SIG-M5 treated with dmso at 0.1 percent for 504 hours (cell line): ENCODE data around the gene RPS14.

Experiments
- DNase-seq: peaks from one replicate; lab custom pipeline; 2025; ENCODE audit not compliant: unreplicated experiment; lab: John Stamatoyannopoulos, UW

RPS14 gene

GRCh38 chr5:150449517-150450339, at the start of gene RPS14:
RPS14 (minus strand) TSS chr5:150449739; CDS start chr5:150447733, 2,006 bp downstream.
- peak; percentile 95 for DNase-seq

- DNase-seq: no peak
Observed at GRCh38 chr5:150498971-150499370, 49.4 kb upstream of the RPS14 start.

GRCh38 chr5:150498501-150498900, 49.0 kb upstream of the RPS14 start:
- no peak for DNase-seq

DNA sequence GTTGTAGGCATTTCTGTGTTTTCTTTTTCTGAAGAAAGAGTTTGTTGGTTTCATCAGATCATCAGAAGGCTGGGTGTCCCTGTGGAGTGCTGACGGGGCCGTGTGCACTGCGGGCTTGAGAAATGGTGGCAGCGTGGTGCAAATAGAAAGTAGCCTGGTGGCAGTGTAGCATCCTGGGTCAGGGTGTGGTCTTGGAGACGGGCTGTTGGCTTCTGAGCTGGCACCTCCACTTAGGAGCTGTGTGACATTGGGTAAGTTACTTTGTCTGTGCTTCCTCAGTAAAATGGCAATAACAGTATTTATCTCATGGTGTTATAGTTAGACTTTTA, 48.4 kb upstream of the RPS14 start:
- DNase-seq: no peak

GRCh38 chr5:150497274-150497988, 47.9 kb upstream of the RPS14 start:
- no peak for DNase-seq

- DNase-seq: no peak
Observed at GRCh38 chr5:150496534-150496933, 47.0 kb upstream of the RPS14 start.

DNA sequence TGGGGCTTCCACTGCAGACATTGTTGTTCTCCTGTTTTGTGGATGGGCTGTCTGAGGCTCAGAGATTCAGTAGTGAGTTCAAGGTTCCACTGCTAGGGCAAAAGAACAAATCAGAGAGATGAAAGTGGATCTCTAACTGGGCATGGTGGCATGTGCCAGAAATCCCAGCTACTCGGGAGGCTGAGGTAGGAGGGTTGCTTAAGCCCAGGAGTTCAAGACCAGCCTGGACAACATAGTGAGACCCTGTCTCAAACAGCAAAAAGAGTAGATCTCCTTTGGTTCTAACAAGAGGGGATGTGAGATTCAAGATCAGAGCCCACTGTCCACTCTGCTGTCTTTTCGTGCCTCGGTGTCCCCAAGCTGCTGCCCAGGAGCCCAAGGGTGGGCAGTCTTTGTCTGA, 46.6 kb upstream of the RPS14 start:
- no peak for DNase-seq

- no peak for DNase-seq
Observed at GRCh38 chr5:150492621-150493020, 43.1 kb upstream of the RPS14 start.

DNA sequence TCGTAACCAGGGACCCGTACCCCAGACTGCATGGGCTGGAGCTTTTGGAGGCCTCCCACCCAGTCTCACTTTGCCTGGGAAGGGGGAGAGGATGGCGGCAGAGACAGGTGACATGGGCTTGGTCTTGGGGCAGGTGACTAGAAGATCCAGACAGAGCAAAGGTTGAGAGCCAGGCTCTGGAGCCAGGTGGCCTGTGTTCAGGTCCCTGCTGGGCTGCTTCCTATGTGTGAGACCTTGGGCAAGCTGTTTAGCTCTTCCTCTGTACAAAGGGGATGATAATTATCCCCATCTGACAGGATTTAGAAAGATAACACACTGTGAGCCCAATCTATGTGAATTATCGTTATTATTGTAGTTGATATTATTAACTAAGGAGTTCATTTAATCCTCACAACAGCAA, 42.3 kb upstream of the RPS14 start:
- no peak for DNase-seq

DNA sequence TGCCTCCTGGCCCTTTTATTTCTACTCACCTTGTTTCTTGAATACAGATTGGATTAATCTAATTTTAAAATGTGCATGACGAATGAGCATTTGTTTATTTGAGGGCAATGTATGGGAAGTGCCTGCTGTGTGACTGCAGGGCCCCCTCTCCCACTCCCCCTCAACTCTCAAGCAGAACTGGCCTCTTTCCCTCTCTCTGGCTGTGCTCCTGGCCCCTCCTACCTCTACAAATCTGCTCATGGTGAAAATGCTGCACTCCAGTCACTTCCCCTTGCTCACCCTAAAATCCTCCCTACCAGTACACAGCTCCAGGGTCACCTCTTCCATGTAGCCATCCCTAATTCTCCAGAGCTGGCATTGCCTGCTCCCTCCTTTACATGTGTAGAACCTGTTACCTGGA, 41.2 kb upstream of the RPS14 start:
- no peak for DNase-seq

DNA sequence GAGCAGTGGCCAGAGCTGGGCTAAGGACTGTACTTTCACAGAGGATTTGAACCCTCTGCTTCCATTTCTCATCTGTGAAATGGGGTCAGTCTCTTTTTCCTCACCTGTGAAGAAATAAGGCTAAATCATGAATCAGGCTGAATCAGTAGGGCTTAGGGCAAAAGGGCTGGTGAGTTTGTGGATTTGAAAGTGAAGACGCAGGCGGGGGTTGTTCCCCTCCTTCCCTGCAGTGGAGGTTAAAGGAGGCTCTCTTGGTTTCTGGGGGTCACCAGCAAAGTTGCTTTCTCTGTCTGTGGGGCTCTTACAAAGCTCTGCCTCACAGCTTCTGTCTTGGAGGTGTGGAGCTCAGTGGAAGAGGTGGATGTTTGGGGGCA, 40.7 kb upstream of the RPS14 start:
- DNase-seq: no peak

DNA sequence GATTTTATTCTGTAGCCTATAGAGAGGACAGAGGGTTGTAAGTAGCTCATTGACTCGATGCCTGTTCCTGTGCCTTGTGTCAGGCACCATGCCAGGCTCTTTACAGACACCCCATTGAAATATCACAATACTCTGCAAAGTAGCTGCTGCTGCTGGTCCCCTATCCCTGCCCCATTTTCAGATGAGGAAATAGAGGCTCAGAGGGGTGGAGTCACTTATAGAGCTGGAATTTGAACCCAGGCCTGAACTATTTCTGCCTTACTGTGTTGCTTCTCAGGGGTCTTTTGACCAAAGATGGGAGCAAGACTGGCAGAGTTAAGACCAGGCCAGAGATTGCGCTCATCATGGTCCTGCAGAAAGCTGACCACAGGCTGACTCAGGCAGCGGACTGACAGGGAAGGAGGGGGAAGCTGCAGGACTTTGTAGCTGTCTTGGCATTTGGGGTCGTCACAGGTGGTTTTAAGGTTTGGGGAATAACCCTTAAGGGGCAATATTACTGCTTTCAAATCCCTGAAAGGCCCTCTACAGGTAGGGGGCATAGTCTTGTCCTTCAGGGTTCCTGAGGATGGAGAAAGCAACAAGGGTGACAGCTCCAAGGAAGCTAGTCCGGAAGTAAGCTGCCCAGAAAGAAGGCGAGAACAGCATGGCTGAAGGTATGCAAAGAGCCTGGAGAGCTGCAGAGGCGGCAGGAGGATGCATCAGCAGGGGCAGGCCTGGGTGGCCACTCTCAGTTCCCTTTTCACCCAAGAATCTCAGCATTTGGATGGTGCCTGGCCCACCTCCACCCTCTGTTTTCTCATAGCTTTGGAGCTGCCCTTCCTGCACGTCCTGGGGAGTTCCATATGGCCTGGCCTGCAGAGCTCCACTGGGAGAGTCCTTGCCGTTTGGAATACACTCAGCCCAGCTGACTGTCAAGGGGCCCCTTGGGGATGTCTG, 40.1 kb upstream of the RPS14 start:
- peak; percentile 70 for DNase-seq

DNA sequence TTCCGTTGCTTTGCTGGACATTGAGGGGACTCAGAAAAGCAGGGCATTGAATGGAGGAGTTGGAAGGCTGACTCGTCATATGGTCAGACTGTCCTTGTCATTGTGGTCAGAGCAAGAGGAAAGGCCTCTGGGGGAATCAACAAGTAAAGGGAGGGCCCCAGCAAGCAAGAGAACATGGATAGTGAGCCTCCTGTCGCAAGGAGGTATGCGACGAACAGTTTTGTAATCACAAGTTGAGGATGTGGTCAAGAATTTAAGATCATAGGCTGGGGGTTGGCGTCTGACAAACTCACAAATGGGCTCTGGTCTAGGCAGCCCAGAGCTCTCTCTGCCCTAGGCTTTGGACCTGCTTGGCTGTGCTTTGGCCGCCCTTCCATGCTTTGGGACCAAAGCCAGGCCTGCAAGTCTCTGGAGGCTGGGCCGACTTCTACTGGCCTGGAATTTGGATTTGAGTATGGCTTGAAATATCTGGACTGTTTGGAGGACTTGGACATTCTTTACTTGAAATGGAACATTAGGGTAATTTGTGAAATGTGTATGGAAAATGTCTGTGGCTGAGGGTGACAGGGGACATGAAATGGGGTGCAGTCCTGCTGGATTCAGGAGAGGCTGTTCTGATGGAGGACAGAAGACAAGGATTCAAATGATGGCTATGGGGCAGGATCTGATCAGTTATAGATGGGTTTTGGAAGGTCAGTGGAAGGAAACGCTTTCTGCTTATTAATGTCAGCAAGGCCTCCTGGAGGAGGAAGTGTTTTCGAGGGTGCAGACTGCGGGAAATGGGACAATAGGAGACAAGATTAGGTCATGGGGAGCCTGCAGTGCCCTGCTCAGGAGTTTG, 39.2 kb upstream of the RPS14 start:
- DNase-seq: peak; percentile 79

- DNase-seq: peak; percentile 72
Observed at GRCh38 chr5:150487199-150488061, 37.9 kb upstream of the RPS14 start.

- DNase-seq: peak; percentile 36
Observed at GRCh38 chr5:150486402-150487198, 37.1 kb upstream of the RPS14 start.

DNA sequence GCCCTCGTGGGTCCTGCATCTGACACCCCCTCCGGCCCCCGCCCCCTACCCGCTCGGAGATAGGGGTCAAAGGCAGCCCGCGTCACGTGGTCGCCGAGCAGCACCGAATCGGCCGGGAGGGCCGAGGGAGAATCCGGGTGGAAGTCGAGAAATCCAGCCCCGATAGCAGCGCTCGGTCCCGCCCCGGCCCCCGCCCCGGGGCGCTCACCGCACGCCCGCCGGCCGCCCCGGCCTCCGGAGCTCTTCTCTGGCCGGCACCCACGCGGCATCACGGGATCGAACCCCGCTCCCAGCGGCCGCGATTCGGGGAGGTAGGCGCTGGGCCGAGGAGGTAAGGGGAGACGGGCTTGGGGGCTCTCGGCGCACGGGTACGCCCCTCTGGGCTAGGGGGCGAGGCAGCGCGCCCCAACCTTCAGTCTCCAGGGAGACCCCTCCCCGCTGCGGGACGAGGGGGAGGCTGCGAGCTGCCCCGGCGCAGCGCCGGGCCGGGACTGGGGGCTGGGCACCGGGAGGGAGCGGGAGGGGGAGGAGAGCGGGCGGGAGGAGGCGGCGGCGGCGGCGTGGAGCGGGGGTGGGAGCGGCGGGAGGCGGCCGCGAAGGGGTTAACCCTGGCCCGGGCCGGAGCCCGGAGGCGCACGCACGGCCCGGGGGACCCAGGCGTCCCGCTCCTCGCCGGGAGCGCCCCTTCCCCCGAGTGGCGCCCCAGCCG, 36.3 kb upstream of the RPS14 start:
- DNase-seq: no peak

DNA sequence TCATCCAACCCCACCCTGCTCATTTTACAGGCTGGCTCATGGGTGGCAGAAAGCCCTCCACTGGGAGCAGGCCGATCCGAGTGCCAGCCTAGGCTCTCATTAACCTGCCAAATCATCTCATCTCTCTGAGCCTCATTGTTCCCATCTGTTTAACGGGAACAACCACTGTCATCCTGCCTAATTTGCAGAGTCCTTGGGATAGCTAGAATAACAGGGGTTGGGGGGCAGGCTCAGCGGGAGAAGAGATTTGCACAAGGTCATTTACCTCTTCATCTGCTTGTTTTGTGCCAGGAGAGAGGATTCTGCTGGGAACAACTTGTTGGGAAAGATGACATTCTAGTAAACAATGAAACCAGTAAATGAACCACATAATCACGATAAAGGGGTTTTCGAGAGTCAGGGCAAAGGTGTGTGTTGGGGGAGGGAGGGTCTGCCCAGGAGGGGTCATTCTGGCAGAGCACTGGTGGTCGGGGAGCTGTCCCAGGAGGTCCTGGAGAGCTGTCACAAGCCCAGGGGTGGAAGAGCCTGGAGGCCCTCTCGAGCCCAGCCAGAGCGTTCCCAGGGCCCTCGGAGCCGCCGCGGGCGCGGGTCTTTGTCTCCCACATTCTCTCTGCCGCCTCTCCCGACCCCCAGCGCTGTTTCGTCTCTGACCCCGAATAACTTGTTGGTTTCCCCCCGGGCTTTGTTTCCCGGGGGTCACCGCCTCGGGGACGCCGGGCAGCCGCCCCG, 35.6 kb upstream of the RPS14 start:
- DNase-seq: no peak

GRCh38 chr5:150481972-150482406, 32.5 kb upstream of the RPS14 start:
- DNase-seq: no peak
